ENCODE measurements around the gene ACTN4.
"Not testable (repeated sequence)": the region's sequence is repeated elsewhere in the genome, so short reads cannot be mapped to it uniquely, and the experiment has no call there.

The ACTN4 gene

GRCh38 chr19:38647368-38647965 is at the start of gene ACTN4:
Gene ACTN4 (plus strand): TSS chr19:38647649. CDS start chr19:38647746, 97 bp downstream.
- Histone ChIP-seq H3K4me3 (replicated peaks; ENCODE audit: low read depth, low read length) (peak within 1 kb of the TSS; percentile 94), H3K36me3 (ENCODE audit: control insufficient read depth, insufficient read depth, low read length) (no peaks in the 10 kb centered on the region), H3K27me3 (replicated peaks; ENCODE audit: control insufficient read depth, insufficient read depth, low read length) (no peaks in the 10 kb centered on the region)
- DNase-seq (ENCODE audit: extremely low read depth, insufficient read length) = peak; percentile 99
- TF ChIP-seq CTCF (IDR thresholded peaks at IDR 0.05; ENCODE audit: insufficient read depth, low read length, poor library complexity, severe bottlenecking) = no peak

DNA sequence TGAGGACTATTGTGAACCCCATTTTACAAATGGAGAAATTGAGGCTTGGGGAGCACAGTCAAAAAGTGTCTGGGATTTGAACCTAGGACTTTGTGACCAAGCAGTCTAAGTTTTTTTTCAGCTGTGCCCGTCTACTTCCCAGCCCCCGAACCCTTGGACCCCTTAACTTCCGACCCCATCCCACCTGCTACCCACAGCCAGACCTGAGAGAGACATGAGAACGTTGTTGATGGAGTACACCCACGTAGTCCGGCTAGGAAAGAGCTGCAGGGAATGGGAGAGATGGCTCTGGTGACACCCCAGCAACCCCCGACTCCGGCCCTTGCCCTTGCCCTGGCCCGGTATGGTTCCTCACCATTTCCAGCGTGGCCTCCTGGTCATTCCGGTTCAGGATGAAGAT is 47.7 kb upstream of the ACTN4 start:
- H3K36me3 ChIP-seq (ENCODE audit: control insufficient read depth, insufficient read depth, low read length) = peaks cover 28% of the 10 kb centered on the region
- H3K4me3 ChIP-seq (replicated peaks; ENCODE audit: low read depth, low read length) = no peak overlapping the region
- no peak for DNase-seq (ENCODE audit: extremely low read depth, insufficient read length)
- TF ChIP-seq CTCF (IDR thresholded peaks at IDR 0.05; ENCODE audit: insufficient read depth, low read length, poor library complexity, severe bottlenecking) = no peak
- no peaks in the 10 kb centered on the region for H3K27me3 ChIP-seq (replicated peaks; ENCODE audit: control insufficient read depth, insufficient read depth, low read length)

DNA sequence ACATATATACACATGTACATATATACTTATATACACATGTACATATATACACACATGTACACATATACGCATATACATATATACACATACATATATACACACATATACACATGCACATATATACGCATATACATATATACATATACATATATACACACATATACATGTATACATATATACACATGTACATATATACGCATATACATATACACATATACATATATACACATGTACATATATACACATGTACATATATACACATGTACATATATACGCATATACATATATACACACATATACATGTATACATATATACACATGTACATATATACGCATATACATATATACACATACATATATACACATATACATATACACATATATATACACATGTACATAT is 44.6 kb upstream of the ACTN4 start:
- H3K36me3 ChIP-seq (ENCODE audit: control insufficient read depth, insufficient read depth, low read length) = peaks cover 26% of the 10 kb centered on the region
- not testable (repeated sequence) for DNase-seq (ENCODE audit: extremely low read depth, insufficient read length); H3K4me3 ChIP-seq (replicated peaks; ENCODE audit: low read depth, low read length); H3K27me3 ChIP-seq (replicated peaks; ENCODE audit: control insufficient read depth, insufficient read depth, low read length)

GRCh38 chr19:38606131-38606530 is 41.3 kb upstream of the ACTN4 start:
- peaks cover 34% of the 10 kb centered on the region for H3K36me3 ChIP-seq (ENCODE audit: control insufficient read depth, insufficient read depth, low read length)

GRCh38 chr19:38614289-38614688 is 33.2 kb upstream of the ACTN4 start:
- no peak overlapping the region for H3K4me3 ChIP-seq (replicated peaks; ENCODE audit: low read depth, low read length)
- peaks cover 23% of the 10 kb centered on the region for H3K36me3 ChIP-seq (ENCODE audit: control insufficient read depth, insufficient read depth, low read length)
- no peak for DNase-seq (ENCODE audit: extremely low read depth, insufficient read length)
- H3K27me3 ChIP-seq (replicated peaks; ENCODE audit: control insufficient read depth, insufficient read depth, low read length) = no peaks in the 10 kb centered on the region
- TF ChIP-seq CTCF (IDR thresholded peaks at IDR 0.05; ENCODE audit: insufficient read depth, low read length, poor library complexity, severe bottlenecking) = no peak

More at GRCh38 chr19:38606131-38606530, 41.3 kb upstream of the ACTN4 start:
- TF ChIP-seq CTCF (IDR thresholded peaks at IDR 0.05; ENCODE audit: insufficient read depth, low read length, poor library complexity, severe bottlenecking) = no peak
- Histone ChIP-seq H3K27me3 (replicated peaks; ENCODE audit: control insufficient read depth, insufficient read depth, low read length) (no peaks in the 10 kb centered on the region), H3K4me3 (replicated peaks; ENCODE audit: low read depth, low read length) (no peak overlapping the region)
- no peak for DNase-seq (ENCODE audit: extremely low read depth, insufficient read length)

GRCh38 chr19:38615007-38615581 is 32.4 kb upstream of the ACTN4 start:
- Histone ChIP-seq H3K36me3 (ENCODE audit: control insufficient read depth, insufficient read depth, low read length) (peaks cover 15% of the 10 kb centered on the region), H3K4me3 (replicated peaks; ENCODE audit: low read depth, low read length) (peak overlapping the region; percentile 10), H3K27me3 (replicated peaks; ENCODE audit: control insufficient read depth, insufficient read depth, low read length) (no peaks in the 10 kb centered on the region)
- no peak for DNase-seq (ENCODE audit: extremely low read depth, insufficient read length)
- no peak for TF ChIP-seq CTCF (IDR thresholded peaks at IDR 0.05; ENCODE audit: insufficient read depth, low read length, poor library complexity, severe bottlenecking)

Data from GM06990 (cell line).